Activated CD8-positive, alpha-beta memory T cell treated with anti-CD3 and anti-CD28 coated beads, Interleukin-2, amount 50 U/mL, for 1 hour (primary cell): ENCODE results near the gene GPRC5D.

Source experiments
- DNase-seq: peaks from one replicate; pipeline ENCODE4 v3.0.0-alpha.2; 2020; ENCODE audit errors: extremely low read depth

The GPRC5D gene

DNA sequence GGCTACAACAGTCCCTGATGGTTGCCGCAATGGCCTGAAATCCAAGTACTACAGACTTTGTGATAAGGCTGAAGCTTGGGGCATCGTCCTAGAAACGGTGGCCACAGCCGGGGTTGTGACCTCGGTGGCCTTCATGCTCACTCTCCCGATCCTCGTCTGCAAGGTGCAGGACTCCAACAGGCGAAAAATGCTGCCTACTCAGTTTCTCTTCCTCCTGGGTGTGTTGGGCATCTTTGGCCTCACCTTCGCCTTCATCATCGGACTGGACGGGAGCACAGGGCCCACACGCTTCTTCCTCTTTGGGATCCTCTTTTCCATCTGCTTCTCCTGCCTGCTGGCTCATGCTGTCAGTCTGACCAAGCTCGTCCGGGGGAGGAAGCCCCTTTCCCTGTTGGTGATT, 43.7 kb downstream of the GPRC5D start:
- no peak for DNase-seq

DNA sequence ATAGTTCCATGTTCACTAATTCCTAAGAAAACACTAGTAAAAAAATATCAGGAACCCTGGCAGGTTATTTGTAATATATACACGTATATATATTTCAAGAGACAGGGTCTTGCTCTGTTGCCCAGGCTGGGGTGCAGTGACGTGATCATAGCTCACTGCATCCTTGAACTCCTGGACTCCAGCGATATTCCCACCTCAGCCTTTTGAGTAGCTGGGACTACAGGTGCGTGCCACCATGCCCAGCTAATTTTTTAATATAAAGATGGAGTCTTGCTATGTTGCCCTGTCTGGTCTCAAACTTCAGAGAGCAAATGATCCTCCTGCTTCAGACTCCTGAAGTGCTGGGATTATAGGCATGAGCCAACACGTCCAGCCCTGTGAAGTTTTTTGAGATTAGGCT, 44.4 kb downstream of the GPRC5D start:
- DNase-seq, result no peak

DNA sequence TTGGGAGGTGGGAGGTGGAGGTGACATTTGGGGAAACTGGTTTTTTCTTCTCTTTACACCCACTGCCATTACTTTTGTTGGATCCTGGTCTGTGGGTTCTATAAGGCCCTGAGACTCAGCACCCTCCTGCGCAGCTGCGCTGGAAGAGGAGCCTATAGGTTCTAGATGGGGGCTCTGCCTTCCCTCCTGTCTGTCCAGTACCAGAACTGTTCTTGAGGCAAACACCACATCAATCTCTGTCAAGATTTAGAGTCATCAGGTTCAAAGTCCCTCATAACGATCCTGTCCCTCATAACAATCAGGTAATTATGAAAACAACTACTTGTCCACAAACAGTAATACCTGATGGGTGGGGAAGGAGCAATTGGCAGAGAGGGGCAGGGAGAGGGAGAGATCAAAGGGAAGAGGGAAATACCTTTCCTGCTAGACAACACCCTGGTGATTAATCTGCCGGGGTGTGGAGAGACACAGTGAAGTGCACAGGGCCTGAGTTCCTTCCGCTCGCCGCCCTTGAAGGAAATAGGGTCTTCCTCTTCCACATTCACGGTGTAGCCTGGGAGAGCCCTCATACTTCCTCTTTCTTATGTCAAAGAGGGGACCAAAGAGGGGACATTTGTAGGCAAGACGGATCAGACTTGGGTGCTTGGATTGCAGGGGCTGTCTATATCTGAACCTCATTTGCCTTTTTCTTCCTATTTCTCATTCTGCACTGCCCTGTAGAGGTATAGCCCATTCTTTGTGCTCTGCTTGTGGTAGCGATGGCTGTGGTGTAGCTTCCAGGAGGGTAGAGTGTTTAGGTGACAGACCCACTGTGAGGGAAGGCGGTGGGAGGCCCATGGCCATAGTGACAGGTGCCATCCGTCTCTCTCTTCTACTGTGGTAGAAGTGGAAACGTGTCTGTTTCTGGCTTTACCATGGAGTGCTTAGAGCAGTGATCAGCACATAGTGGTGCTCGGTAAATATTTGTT, 48.0 kb downstream of the GPRC5D start:
- DNase-seq, result no peak

DNA sequence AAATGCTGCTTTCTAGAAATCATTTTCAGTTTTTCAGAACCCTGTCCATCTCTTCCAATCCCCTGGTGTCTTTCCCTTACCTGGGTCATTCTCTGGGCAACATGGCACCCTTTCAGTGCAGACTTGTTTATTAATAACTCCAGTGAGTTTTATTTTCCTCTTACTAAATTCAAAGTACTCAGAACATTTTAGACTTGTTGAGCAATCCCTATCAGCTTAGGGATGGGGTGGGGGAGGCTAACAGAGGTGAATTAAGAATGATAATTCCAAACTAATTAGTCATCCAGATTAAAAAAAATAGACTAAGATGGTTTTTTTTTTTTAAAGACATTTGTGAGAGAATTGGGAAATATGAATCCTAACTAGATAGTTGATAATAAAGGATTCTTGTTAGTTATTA, 49.9 kb downstream of the GPRC5D start:
- no peak for DNase-seq

DNA sequence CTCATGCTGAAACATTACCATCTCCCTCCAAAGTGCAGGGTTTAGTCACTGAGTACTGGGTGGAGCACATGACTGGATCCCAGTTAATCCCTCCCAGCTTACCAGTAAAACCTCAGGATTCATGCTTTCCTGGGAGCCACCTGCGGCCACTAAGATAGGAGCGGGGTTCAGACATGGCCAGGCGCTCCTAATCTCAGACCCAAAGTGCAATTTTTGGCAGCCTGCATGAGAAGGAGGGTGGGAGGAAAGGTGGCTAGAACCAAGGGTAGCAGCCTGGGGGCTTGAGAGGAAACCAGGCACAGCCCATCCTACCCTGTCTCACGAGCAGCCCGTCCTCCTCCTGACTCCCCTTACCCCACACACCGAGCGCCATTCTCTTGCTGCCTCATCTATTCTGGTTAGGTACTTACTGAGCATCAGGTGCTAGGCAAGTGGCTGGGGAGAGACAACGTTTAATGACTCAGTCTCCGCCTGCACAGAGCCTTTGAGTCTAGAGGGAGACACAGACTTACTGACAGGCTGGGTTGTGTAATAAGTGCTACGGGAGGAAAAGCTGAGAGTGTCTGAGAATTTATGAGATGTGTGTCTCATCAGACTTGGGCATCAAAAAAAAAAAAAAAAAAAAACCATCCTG, 50.7 kb downstream of the GPRC5D start:
- DNase-seq, result no peak

DNA sequence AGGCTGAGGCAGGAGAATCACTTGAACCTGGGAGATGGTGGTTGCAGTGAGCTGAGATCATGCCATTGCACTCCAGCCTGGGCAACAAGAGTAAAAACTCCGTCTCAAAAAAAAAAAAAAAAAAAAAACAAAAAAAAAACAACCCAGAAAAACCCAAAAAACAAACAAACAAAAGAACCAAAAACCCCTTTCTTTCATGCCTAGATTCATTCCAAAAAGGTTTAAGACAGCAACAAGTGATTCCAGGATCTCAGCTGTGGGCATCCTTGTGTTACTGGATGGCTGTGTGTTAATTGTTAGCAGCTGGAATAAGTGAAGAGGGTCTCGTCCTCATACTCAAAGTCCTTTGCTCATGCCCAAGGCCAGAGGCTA, 51.2 kb downstream of the GPRC5D start:
- no peak for DNase-seq

DNA sequence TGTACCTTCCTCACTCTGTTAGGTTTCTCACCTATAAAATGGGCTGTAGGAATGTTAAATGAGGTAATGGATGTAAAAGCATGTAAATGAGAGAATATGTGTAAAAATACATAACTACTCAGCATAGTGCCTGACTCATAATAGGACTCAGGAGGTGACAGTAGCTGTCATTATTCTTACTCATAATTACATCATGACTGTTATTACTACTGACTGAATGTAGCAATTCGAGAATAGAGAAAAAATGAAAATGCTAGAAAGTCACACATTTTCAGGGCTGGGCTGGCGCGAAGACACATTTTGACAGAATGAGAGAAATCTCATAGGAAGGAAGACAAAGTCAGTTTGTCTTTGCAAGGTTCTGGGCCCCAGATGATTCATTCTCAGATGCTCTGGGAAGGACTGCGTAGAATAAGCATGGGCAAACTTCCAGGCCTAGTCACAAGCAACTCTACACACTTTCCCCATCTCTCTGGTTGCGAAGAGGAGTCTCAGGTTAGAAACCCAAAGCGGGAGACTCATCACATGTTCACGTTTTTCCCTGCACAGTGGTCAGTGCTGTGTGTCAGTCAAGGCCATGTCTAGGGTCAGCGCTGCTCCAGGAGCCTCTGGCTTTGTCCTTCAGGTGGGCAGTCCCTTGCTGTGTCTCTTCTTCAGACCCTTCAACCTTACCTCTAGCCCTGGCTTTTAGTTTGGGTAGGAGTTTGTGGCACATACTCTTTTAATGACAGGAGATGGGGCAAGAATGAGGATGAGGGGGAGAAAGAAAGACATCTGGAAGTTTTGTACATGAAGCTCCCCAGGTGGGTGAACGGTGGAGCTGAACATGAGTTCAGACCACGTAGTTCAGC, 52.2 kb downstream of the GPRC5D start:
- DNase-seq, result no peak

DNA sequence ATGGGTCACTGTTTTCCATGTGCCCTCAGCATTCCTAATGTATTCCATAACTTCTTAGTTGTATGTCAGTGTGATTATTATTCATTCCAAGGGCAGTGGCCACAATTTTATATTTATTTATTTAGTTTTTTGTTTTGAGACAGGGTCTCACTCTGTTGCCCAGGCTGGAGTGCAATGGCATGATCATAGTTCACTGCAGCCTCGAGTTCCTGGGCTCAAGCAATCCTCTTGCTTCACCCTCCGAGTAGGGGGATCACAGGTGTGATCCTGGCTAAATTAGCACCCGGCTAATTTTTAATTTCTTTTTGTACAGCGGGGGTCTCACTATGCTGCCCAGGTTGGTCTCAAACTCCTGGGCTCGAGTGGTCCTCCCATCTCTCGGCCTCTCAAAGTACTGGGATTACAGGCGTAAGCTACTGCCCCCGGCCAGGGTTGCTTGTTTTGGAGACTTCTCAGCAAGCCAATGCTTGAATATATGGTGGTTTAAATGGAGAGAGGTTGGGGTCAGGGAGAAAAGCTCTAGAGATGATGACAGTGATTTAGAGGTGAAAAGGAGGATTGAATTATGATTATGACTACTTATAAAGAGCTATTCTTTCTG, 53.0 kb downstream of the GPRC5D start:
- no peak for DNase-seq

DNA sequence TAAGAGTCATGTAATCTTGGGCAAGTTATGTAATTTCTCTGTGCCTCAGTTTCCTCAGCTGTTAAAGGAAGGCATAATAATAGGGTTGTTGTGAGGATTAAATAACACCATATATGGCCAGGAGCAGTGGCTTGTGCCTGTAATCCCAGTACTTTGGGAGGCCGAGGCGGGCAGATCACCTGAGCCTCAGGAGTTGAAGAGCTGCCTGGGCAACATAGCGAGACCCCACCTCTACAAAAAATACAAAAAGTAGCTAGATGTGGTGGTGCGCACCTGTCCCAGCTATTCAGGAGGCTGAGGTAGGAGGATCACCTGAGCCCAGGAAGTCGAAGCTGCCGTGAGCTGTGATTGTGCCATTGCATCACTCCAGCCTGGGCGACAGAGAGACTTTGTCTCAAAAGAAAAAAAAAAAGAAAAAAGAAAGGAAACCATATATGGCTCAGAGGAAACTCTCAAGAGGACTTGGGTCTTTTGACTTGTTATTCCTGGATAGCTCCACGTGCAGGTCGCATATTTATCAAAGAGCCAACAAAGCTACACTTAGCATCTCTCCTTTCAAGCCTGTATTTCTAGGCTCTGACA, 53.7 kb downstream of the GPRC5D start:
- DNase-seq, result no peak

DNA sequence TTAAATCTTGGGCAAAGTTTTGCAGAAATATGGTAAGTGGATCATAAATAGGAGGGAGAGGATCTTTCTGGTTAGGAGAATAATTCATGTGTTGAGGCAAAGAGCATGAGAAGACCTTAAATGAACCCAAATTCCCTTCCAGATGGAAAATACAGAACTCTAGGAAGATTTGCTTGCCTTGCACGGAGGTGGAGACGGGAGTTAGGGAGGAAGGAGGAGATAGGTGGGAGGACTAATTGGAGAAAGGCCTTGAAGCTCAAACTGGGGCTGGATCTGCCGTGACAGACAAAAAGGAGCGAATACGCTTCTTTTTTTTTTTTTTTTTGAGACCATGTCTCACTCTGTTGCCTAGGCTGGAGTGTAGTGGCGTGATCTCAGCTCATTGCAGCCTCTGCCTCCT, 54.7 kb downstream of the GPRC5D start:
- DNase-seq, result no peak

DNA sequence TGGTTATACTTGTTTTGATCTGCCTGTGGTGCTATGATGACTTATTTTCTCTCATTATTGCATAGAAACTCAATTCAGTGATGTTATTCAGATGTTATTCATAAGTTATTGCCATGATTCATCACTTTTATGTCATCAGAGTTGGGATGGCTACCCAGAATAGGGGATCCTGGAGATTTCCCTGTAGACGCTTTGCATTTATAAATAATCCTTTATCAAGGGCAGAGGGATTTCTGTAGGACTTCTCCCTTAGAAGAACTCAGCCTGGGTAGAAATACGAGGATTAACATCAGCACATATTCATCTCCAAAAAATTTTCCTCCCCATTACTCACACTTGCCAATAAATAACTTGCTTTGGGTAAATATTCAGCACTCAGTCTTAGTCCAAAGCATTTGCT, 55.7 kb downstream of the GPRC5D start:
- no peak for DNase-seq

DNA sequence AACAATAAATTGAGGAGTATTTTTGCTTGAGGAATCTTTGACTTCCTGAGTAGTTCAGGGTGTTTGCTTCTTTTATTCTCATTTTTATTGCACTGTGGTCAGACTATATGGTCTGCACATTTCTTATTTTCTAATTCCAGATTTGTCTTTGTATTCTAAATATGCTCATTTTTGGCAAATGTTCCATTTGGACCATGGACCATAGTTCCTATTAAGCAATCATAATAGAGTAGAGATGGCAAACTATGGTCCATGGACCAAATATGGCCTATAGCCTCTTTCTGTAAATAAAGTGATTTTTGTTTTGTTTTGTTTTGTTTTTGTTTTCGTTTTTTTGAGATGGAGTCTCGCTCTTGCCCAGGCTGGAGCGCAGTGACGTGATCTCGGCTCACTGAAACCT, 58.5 kb downstream of the GPRC5D start:
- DNase-seq, result no peak

DNA sequence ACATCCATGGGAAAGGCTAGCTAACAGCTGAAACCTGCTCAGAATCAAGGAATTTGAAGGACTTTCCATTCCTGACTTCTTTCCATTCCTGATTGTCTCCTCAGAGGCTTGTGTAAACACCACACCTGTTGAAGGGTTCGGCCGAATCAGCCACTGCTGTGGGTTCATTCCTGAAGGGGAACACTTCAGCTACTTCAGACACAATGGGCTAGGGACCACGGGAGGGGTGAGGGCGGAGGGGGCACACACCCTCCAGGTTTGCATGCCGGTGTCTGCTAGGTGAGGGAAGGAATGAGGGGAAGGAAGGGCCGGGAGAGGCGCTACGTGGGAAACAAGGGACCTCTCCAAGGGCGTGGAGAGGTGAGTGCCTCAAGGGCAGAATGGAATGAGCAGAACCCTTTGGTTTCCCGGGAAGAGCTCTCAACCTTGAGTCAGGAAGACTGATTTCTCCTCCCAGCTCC, 59.3 kb downstream of the GPRC5D start:
- DNase-seq, result no peak

DNA sequence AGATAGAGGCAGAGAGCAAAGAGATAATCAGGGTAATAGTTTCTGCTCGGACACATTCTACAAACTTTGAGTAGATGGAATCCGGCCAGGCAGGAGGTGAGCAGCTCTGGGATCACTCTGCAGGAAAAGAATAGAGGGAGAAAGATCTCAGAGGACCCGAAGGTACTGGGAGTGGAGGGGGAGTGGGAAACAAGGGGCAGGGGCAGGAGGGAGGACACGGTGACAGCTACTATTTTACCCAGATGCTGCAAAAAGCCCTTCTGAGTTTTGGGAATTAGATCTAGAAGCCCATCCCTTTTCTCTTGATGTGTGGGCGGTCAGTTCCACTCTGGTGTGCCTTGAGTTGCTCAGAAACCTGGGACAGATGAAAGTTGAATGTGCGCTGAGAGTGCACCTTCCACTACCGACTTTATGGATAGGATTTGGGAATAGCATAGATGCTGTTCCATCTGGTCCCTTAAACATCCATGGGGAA, 60.1 kb downstream of the GPRC5D start:
- DNase-seq, result no peak

DNA sequence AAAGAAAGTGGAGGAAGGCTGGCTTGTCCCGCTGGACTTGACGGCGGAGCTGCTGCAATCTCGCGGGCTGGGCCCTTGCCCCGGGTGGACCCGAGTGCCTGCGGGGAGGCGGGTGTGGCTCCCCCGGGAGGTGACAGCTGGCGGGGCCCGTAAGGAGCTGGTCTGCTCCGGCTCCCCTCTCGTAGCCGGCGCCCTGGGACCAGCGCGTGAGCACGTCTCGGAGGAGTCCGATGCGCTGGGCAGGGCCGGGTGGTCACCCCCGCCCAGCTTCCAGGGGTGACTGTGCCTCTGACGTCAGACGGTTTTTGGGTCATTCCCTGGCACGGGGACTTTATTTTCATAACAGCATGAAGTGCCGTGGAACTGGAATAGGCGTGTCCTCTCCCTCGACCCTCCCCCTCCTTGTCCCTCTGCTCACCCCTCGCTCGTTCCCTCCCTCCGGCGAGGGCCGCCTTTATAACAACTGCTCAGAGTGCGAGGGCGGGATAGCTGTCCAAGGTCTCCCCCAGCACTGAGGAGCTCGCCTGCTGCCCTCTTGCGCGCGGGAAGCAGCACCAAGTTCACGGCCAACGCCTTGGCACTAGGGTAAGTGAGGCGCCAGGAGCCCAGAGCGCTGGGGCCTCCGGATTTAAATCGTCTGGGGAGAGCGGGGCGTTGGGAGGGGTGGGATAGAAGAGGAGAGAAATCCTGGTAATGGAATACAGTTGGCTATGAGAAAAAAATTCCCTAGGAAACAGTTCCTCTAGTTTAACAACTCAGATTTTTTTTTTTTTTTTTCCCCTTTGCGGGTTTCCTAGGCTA, 60.7 kb downstream of the GPRC5D start, which contains the start of gene GPRC5A:
GPRC5A (plus strand) TSS at position 483 of the 801 bp plus-strand sequence. CDS start 16,688 bp downstream, outside the sequence.
- DNase-seq, result no peak
